DOHH2 (cell line): Measurements from ENCODE around the gene MAN2A1.

Source experiments
- EZH2phosphoT487 ChIP-seq: fragments of 200-600 bp; sonication (generic); IDR thresholded peaks from 2 replicates; pipeline ENCODE4 v1.6.1; 2017; ENCODE audit warnings: borderline replicate concordance, mild to moderate bottlenecking, antibody characterized with exemption, low read length, moderate library complexity, mixed read lengths
- TF ChIP-seq, protein P1 (sequence below): fragments of 200-600 bp; sonication (generic); IDR thresholded peaks from one replicate; pipeline ENCODE4 v1.5.1; 2014; ENCODE audit warnings: antibody characterized with exemption, mild to moderate bottlenecking, low read depth, low read length; ENCODE audit not compliant: poor library complexity, severe bottlenecking

- TF ChIP-seq, protein P1, sequence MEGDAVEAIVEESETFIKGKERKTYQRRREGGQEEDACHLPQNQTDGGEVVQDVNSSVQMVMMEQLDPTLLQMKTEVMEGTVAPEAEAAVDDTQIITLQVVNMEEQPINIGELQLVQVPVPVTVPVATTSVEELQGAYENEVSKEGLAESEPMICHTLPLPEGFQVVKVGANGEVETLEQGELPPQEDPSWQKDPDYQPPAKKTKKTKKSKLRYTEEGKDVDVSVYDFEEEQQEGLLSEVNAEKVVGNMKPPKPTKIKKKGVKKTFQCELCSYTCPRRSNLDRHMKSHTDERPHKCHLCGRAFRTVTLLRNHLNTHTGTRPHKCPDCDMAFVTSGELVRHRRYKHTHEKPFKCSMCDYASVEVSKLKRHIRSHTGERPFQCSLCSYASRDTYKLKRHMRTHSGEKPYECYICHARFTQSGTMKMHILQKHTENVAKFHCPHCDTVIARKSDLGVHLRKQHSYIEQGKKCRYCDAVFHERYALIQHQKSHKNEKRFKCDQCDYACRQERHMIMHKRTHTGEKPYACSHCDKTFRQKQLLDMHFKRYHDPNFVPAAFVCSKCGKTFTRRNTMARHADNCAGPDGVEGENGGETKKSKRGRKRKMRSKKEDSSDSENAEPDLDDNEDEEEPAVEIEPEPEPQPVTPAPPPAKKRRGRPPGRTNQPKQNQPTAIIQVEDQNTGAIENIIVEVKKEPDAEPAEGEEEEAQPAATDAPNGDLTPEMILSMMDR = no peak
- no peak for TF ChIP-seq EZH2phosphoT487
Measured at GRCh38 chr5:109685916-109686315, 3.8 kb upstream of the MAN2A1 start.
